Activated CD8-positive, alpha-beta memory T cell treated with anti-CD3 and anti-CD28 coated beads for 1 hour (primary cell): ENCODE measurements around the gene RANBP9.

Experiments used
- DNase-seq, 2 donors: peaks; one replicate each; pipeline ENCODE4 v3.0.0-alpha.2; 2020; ENCODE audit warnings: low read depth in 1 of 2; ENCODE audit errors: extremely low read depth in 1 of 2

The RANBP9 gene

DNA sequence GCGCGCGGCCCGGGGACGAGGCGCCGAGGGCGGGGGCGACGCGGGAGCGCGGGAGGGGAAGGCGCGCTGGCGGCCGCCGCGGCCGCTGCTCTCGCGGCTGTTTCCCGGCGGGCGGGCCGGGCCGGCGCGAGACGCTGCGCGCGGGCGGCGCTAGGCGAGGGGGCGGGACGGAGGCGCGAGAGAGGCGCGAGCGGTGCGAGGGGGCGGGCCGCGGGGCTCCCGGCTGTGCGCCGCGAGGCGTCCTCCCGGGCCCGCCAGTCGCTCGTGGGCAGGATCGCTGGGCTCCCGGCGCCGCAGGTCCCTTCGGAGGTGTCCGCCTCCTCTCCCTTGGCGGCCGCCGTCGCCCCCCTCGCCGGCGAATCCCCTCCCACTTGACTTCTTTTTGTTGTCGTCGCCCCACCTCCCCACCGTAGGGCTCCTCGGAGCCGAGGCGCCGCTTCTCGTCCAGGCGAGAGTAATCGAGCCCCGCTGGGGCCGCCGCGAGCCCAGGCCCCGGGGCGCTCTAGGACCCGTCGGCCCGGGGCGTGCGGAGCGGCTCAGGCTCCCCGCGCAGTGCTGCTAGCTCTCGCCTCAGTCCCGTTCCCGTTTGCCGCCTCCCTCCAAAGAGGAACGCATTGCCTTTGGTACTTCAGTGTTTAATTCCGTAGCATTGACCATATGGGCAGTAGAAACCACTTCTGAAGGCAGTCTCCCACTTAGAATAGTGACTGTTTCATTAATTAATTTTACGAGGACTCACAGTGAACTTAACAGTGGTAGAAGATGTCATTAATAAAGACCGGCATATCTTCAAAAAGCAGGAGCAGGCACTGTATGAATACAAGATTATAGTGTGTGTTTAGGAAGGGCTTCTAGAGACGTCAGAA lies at the start of gene RANBP9:
RANBP9 (minus strand) TSS at position 103 of the 866 bp plus-strand sequence. CDS start 330 bp downstream, outside the sequence.
- DNase-seq, result peak; percentile 72 to 85

DNA sequence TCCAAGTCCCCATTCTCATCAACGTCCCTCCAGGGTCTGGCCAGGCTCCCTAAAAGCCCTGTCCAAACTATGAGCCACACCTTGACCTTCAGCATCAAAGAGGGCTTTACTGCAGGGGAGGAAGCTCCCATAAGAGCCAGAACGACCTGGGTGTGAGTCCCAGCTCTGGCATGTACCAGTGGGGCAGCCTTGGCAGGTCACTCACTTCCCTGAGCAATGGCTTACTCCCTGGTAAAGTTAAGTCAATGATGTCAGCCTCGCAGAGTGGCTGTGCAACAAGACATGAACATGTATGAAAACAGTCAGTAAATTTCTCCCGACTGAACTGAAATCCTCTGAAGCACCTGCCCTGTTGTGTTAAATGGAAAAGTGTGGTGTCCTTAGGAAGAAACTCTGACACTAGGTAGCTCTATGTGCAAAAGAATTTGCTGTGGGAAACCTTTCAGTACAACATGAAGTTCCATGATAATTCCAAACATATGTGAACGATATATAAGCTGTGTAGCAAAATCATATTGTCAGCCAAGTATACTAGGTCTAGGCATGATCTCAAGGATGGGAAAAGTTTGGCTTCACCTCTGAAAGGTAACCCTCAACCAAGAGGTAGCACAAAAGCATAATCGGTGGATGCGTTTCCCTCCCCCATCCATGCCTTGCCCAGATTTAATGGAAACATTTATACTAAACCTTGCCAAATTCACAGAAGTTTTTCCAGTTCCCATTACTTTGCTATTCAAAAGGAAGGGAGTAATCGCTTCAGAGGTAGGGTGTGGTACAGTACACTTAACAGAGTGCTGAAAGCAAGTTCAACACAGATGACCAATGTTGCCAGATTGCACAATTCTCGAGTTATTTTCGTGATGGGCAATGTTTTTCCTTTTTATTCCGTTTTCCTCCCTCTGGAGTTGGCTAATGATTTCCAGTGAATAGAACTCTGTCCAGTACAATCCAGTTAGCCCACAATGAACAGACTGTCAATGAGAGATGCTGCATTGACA lies 49.0 kb upstream of the RANBP9 start:
- no peak for DNase-seq

DNA sequence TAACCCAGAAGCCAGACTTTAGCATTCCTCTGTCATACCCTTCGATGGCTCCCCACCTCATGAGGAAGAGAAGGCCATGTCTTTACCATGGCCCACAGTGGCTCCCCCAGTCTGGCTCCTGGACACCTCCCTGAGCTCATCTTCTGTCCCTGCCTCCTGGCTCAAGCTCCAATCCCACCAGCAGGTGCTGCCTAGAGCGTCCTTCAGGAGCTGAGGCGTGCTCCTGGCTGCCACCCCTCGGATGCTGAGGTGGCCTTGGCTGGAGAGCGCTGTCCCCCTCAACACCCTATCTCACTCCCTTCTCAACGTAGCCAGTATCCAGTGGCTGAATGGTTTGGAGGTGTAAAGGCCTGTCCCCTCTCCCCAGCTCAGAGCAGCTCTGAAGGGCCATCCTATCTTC lies 47.4 kb upstream of the RANBP9 start:
- DNase-seq, result no peak

DNA sequence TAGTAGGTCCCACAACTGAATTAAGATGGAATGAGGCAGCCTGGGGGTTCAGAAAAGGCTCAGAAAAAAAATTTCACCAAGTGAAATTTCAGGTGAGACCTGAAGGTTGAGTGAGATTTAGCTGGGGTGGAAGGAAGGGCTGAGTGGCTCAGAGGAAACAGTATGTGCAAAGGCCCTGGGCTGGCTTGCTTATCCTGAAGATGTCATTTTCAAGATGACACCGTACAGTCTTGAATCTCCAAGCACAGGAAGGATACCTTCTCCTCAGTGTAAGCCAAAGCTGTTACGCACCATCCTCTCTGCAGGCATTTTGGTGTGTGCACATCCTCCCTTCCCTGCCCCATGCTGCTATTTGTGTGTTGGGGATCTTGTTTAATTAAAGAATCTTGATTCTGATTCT lies 43.0 kb upstream of the RANBP9 start:
- DNase-seq, result no peak

DNA sequence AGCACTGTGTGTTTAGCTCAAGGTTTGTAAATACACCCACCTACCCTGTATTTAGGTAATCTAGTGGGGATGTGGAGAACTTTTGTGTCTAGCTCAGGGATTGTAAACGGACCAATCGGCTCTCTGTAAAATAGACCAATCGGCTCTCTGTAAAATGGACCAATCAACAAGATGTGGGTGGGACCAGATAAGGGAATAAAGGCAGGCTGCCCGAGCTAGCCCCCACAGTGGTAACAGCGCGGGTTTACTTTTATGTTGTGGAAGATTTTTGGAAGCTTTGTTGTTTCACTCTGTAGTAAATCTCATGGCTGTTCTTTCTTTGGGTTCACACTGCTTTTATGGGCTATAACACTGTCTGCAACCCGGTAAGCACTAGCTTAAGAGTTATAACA lies 32.1 kb upstream of the RANBP9 start:
- DNase-seq, result no peak

DNA sequence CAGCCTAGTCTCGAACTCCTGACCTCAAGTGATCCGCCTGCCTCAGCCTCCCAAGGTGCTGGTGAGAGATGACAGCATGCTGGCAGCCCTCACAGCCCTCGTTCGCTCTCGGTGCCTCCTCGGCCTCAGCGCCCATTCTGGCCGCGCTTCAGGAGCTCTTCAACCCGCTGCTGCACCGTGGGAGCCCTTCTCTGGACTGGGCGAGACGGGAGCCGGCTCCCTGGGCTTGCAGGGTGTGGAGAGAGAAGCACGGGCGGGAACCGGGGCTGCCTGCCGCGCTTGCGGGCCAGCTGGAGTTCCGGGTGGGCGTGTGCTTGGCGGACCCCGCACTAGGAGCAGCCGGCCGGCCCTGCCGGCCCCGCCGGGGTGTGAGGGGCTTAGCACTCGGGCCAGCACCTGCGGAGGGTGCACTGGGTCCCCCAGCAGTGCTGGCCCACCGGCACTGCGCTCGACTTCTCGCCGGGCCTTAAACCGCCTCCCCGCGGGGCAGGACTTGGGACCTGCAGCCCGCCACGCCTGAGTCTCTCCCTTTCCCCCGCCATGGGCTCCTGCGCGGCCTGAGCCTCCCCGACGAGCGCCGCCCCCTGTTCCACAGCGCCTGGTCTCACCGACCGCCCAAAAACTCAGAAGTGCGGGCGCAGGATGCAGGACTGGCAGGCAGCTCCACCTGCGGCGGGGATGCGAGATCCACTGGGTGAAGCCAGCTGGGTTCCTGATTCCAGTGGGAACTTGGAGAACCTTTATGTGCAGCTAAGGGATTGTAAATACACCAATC lies 31.5 kb upstream of the RANBP9 start:
- DNase-seq, result no peak

DNA sequence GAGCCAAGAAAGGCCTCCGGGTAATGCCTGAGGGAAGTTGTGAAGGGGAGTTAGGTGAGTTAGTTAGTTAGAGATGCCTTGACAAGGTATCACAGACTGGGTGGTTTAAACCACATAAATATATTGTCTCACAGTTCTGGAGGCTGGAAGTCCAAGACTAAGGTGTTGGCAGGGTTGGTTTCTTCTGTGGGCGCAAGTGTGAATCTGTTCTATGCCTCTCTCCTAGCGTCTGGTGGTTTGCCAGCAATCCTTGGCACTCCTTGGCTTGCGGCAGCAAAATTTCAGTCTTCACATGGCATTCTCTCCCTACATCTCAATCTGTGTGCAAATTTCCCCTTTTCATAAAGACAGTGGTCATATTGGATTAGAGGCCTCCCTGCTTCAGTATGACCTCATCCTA lies 29.7 kb upstream of the RANBP9 start:
- DNase-seq, result no peak

DNA sequence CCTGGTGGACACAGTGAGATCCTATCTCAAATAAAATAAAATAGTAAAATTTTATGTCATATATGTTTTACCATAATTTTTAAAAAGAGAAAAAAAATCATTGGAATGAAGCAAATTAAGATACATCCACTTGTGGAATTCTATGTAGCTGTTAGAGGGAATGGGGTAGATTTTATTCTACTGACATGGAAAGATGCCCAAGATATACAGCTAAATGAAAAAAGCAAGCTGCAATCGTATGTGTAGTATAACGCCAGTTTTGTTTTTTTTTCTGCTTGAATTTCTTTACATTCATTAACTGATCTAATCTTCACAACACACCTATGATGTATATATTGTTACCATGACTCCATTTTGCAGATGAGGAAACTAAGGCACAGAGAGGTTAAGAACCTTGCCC lies 23.4 kb upstream of the RANBP9 start:
- DNase-seq, result no peak

DNA sequence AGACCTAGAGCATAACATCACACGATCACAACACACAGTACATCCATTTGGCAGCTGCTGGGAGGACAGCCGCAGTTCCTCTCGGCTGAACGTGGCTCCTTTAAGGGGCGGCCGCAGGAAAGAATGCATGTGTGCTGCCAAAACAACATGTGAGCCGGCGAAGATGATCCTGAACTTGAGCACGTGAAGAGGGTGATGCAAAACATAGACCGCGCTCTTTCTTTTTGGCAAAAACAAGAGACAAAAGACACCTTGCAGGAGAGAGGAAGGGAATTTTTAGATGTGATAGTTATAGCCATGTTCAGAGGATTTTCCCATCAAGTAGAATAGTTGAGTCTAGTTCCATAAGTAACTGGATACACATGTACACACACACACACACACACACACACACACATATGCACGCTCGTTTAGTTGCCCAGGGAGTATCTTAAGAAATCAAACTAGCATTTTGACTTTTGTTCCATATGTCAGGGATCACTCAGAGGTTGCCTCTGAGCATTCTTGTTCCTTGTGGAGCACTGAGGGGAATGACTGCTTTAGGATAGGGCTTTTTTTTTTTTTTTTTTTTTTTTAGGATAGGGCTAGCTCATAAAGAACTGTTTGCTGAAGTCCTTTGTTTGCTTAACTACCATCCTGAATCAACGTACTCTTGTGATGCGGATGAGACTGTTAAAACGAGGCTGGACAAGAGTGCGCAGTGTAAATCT lies 21.7 kb upstream of the RANBP9 start:
- no peak for DNase-seq

DNA sequence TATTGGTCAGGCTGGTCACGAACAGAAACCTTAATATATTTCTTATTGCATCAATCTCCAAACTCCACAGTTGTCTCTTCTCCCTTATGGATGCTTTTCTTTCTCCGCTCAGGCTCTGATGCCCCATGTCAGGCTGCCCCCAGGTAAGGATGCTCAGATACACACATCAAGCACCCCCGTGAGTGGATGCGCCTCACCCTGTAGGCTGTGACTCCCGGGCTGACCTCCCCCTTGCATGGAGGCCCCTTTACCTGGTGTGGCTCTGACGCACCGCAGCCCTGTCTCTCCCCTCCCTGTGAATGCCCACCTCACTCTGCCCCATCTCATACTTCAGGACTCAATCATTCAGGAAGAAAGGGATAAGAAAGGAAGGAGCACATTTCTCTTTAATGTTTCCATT lies 19.1 kb upstream of the RANBP9 start:
- no peak for DNase-seq

DNA sequence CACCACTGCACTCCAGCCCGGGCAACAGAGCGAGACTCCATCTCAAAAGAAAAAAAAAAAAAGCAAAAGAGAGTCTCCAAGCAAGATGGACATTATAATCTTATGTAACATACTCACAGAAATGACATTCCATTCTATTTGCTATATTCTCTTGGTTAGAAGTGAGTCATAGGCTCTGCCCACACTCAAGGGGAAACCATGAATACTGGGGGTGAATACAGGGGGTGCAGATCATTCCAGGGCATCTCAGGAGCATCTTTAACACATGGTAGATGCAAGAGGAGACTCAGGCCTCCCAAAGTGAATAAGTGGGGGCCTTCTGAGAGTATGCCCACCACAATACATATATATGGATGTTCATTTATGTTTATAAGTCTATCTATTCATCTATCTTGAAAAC lies 18.3 kb upstream of the RANBP9 start:
- DNase-seq, result no peak

DNA sequence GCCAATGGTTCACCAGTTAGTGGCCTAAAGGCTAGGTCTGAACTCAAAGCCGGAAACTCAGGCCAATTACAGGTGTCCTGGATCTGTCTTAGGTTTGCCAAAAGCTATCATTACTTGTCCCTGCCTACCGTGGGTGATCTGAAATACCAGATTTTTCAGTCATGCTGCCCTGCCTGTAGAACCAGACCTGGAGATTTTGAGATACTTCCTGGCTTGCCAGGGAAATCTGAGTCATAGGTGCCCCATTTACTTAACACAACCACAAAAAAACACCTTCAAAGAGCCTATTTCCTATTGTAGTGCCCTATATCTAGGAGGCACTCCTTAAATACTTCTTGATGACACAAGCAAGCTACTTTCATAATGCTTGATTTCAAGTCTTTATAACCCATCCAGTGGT lies 13.9 kb upstream of the RANBP9 start:
- no peak for DNase-seq

DNA sequence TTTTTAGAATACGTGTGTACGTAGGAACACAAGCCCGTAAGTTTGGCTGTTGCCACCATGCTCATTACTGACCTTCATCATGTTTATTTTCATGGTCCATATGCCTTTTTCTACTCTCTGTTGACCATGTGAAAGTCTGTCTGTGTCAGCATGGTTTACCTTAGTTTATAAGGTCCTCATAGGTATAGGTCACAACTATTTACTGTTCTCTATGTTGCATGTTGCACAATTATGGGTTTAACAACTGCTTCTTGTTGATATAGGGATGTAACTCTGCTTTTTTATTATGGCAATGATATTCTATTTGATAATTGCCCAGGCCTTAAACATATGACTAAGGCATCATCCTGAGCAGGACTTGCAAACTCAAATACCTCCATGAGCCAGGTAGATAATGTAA lies 13.4 kb upstream of the RANBP9 start:
- no peak for DNase-seq

DNA sequence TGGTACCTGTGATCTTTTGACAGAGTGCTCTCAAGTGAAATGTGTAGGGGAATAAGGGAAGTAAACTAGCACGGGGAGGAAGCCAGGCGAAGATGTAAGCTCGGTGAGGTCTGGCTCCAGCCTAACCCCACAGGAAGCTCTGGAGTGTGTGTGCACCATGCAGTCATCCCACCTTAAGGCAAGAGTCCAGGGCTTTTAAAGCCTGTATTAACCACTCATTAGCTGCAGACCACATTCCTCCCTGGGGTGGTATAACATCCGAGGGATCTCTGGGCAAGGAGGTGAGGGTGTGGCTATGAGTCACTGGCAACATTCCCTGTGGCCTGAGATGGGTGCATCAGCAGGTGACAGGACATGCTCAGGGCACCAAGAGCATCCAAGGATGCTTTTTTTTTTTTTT lies 12.5 kb upstream of the RANBP9 start:
- DNase-seq, result no peak

DNA sequence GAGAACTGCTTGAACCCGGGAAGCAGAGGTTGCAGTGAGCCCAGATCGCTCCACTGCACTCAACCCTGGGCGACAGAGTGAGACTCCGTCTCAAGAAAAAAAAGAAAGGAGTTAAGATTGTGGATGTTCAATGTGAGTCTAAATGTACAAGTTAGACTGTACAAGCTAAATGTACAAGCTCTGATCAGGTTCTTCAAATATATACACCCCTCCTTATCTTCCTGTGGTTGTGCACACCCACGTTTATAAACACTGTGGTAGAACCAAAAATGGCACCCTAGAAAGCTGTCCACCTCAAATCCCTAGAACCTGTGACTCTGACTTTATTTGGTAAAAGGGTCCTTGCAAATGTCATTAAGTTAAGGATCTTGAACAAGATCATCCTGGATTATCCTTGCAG lies 11.2 kb upstream of the RANBP9 start:
- no peak for DNase-seq

DNA sequence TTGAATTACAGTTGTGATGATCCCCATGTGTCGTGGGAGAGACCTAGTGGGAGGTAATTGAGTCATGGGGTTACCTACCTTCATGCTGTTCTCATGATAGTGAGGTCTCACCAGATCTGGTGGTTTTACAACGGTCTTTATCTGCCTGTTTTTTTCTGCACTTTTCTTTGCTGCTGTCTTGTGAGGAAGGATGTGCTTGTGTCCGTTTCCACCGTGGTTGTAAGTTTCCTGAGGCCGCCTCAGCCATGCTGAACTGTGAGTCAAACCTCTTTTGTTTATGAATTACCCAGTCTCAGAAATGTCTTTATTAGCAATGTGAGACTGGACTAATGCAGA lies 6.5 kb upstream of the RANBP9 start:
- no peak for DNase-seq

DNA sequence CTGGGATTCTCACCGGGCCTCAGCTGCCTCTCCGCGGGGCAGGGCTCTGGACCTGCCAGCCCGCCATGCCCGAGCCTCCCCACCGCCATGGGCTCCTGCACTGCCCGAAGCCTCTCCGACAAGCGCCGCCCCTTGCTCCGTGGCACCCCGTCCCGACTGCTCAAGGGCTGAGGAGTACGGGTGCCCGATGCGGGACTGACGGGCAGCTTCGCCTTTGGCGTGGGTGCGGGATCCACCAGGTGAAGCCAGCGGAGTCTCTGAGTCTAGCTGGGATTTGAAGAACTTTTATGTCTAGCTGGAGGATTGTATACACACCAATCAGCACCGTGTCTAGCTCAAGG lies 5.3 kb upstream of the RANBP9 start:
- DNase-seq, result no peak

DNA sequence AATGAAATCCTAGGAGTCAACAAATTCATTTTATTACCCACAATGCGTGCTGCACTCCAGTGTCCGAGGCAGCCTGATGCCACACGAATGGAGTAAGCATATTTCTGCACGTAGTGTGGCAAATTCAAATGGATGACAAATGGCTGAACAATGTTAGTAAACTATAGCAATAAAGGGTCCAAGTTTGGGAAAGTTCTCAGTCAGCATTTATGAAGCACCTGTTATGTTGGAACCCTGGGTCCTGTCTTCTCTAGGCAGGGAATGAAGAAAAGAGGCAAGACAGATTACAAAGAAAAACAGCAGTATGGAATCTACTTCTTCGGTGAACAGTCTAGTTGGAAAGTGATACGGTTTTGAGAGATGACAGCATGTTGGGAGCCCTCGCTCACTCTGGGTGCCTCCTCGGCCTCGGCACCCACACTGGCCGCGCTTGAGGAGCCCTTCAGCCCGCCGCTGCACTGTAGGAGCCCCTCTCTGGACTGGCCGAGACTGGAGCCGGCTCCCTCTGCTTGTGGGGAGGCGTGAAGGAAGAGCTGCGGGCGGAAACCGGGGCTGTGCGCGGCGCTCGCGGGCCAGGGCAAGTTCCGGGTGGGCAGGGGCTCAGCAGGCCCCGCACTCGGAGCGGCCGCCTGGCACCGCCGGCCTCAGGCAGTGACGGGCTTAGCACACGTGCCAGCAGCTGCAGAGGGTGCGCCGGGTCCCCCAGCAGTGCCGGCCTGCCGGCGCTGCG lies 4.8 kb upstream of the RANBP9 start:
- no peak for DNase-seq

DNA sequence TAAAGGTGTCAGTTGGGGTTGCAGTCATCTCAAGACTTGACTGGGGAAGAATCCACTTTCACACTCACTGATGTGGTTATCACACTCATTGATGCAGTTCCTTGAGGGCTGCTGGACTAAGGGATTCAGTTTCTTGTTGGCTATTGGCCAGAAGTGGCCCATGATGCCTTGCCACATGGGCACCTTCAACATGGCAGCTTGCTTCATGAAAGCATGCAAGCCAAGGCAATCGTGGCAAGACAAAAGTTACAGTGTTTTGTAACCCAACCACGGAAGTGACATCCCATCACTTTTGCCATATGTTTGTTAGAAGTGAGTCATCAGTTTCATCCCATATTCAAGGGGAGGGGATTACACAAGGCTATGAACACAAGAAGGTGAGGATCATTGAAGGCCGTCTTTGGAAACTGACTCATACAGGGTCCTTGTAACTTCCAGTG lies 3.8 kb upstream of the RANBP9 start:
- DNase-seq, result no peak

DNA sequence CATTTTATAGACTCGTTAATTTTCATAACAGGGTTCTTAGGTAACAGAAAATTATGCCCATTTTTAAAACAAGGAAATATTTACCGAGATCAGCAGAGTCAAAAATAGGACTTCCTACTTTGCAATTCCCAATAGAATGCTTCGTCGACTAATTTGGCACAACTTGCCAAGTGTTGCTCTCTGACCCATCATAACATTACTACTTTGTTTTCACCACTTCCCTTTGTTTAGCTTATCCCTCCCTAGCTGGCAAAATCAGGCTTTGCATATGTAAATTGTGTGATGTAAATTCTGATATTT lies 914 bp upstream of the RANBP9 start:
- no peak for DNase-seq
